Liver (tissue), 9 donors: ENCODE data around the gene LSM2. TPM values are rescaled to one million over a fixed set of nuclear protein-coding genes. Genes with fewer than 3 reads are reported as not detected.

Experiments
- DNase-seq: peaks from one replicate; pipeline ENCODE4 v3.0.0-alpha.2; 2017; ENCODE audit warnings: low spot score
- H3K27ac ChIP-seq, 2 donors: one replicate each; pipeline ENCODE4 v1.7.0; 2013; ENCODE audit warnings: inconsistent platforms in 2 of 2, low read length in 2 of 2, control low read depth in 1 of 2, low read depth in 1 of 2, mild to moderate bottlenecking in 1 of 2
- H3K27me3 ChIP-seq, 4 donors: one replicate each; pipeline versions ENCODE4 v1.6.1 to v1.7.0; 2013; ENCODE audit warnings: low read length in 3 of 4, inconsistent platforms in 1 of 4, mild to moderate bottlenecking in 1 of 4, moderate library complexity in 1 of 4; ENCODE audit not compliant: control insufficient read depth in 4 of 4, insufficient read depth in 4 of 4
- H3K36me3 ChIP-seq, 4 donors: one replicate each; pipeline versions ENCODE4 v1.6.1 to v1.7.0; 2013; ENCODE audit warnings: low read length in 3 of 4, mild to moderate bottlenecking in 3 of 4, low read depth in 1 of 4, moderate library complexity in 1 of 4; ENCODE audit not compliant: control insufficient read depth in 4 of 4, insufficient read depth in 3 of 4
- H3K4me1 ChIP-seq, 4 donors: one replicate each; pipeline versions ENCODE4 v1.6.1 to v1.7.0; 2013; ENCODE audit warnings: low read length in 3 of 4, mild to moderate bottlenecking in 3 of 4, moderate library complexity in 1 of 4; ENCODE audit not compliant: control insufficient read depth in 4 of 4, insufficient read depth in 4 of 4
- H3K4me3 ChIP-seq, 3 donors: one replicate each; pipeline versions ENCODE4 v1.6.1 to v1.7.0; 2013; ENCODE audit warnings: low read length in 3 of 3, control low read depth in 1 of 3, low read depth in 1 of 3, mild to moderate bottlenecking in 1 of 3
- H3K9ac ChIP-seq, 2 donors: one replicate each; pipeline ENCODE4 v1.7.0; 2013; ENCODE audit warnings: low read length in 2 of 2, mild to moderate bottlenecking in 2 of 2, moderate library complexity in 2 of 2, control low read depth in 1 of 2, low read depth in 1 of 2
- H3K9me3 ChIP-seq, 4 donors: one replicate each; pipeline versions ENCODE4 v1.6.1 to v1.7.0; 2013; ENCODE audit warnings: low read length in 3 of 4; ENCODE audit not compliant: control insufficient read depth in 4 of 4
- EGR1 ChIP-seq, 2 donors: IDR thresholded peaks; 2 replicates each; pipeline ENCODE4 v1.6.1; 2016 to 2018; ENCODE audit warnings: antibody characterized with exemption in 2 of 2, low read depth in 2 of 2
- FOXA1 ChIP-seq: IDR thresholded peaks from 2 replicates; pipeline ENCODE4 v1.6.1; 2016; ENCODE audit warnings: antibody characterized with exemption
- FOXA2 ChIP-seq: IDR thresholded peaks from 2 replicates; pipeline ENCODE4 v1.6.1; 2016; ENCODE audit warnings: antibody characterized with exemption
- GABPA ChIP-seq, 2 donors: IDR thresholded peaks in 1 of 2; conservative IDR thresholded peaks in 1 of 2; 2 replicates each; pipeline ENCODE4 v1.6.1; 2016; ENCODE audit warnings: antibody characterized with exemption in 2 of 2, mild to moderate bottlenecking in 1 of 2, moderate library complexity in 1 of 2
- HNF4A ChIP-seq, 2 donors: conservative IDR thresholded peaks; 2 replicates each; pipeline ENCODE4 v1.6.1; 2016; ENCODE audit warnings: antibody characterized with exemption in 2 of 2, mild to moderate bottlenecking in 2 of 2
- HNF4G ChIP-seq: IDR thresholded peaks from 2 replicates; pipeline ENCODE4 v1.6.1; 2016; ENCODE audit warnings: antibody characterized with exemption
- JUND ChIP-seq, 2 donors: IDR thresholded peaks; 2 replicates each; pipeline ENCODE4 v1.6.1; 2016; ENCODE audit warnings: antibody characterized with exemption in 2 of 2
- NR2F2 ChIP-seq: IDR thresholded peaks from 2 replicates; pipeline ENCODE4 v1.6.1; 2016; ENCODE audit warnings: antibody characterized with exemption
- RAD21 ChIP-seq, 2 donors: IDR thresholded peaks; 2 replicates each; pipeline ENCODE4 v1.6.1; 2016; ENCODE audit warnings: antibody characterized with exemption in 2 of 2, mild to moderate bottlenecking in 2 of 2
- RXRA ChIP-seq, 2 donors: IDR thresholded peaks; 2 replicates each; pipeline ENCODE4 v1.6.1; 2017 to 2018; ENCODE audit warnings: antibody characterized with exemption in 2 of 2, mild to moderate bottlenecking in 1 of 2
- SP1 ChIP-seq: IDR thresholded peaks from 2 replicates; pipeline ENCODE4 v1.6.1; 2018; ENCODE audit warnings: antibody characterized with exemption, mild to moderate bottlenecking
- TAF1 ChIP-seq: conservative IDR thresholded peaks from 2 replicates; pipeline ENCODE4 v1.6.1; 2016; ENCODE audit warnings: antibody characterized with exemption, mild to moderate bottlenecking
- YY1 ChIP-seq: IDR thresholded peaks from 2 replicates; pipeline ENCODE4 v1.6.1; 2016; ENCODE audit warnings: antibody characterized with exemption, mild to moderate bottlenecking
- WGBS: extraction: QIAGEN DNeasy Blood & Tissue Kit; methylation state at CpG from one replicate; pipeline ENCODE4 v1.1.7; 2013; 5-methylcytosine and 5-hydroxymethylcytosine counted together
- polyA plus RNA-seq, 2 donors: library from polyadenylated mRNA; stranded (reverse) in 1 of 2; unstranded in 1 of 2; fragments of 200-250 nt in 1 of 2; fragments of >200 nt in 1 of 2; fragmentation: Nextera tagmentation in 1 of 2; extraction: Ambion mirVana in 1 of 2; gene quantifications; one replicate each; pipeline versions ENCODE4 v1.2.1 to v1.2.3, GENCODE V29; 2013 to 2015
- total RNA-seq, 2 donors: library from RNA; depleted of rRNA; stranded (reverse); fragments of >200 nt; gene quantifications; one replicate each; pipeline ENCODE4 v1.2.3, GENCODE V29; 2014
- TF ChIP-seq, protein P1 (sequence below): IDR thresholded peaks from 2 replicates; pipeline ENCODE4 v1.6.1; 2016; ENCODE audit warnings: antibody characterized with exemption
- TF ChIP-seq, protein P2 (sequence below): IDR thresholded peaks from 2 replicates; pipeline ENCODE4 v1.6.1; 2016; ENCODE audit warnings: antibody characterized with exemption, mild to moderate bottlenecking
- TF ChIP-seq, protein P3 (sequence below): IDR thresholded peaks from 2 replicates; pipeline ENCODE4 v1.6.1; 2016; ENCODE audit warnings: antibody characterized with exemption
- TF ChIP-seq, protein P4 (sequence below): IDR thresholded peaks from 2 replicates; pipeline ENCODE4 v1.6.1; 2016; ENCODE audit warnings: antibody characterized with exemption
- donor health status: healthy.
- donor health status: healthy.
- donor health status: healthy.
- donor health status: healthy.
- donor health status: healthy.

Gene LSM2
- total and polyA plus RNA-seq, 4 donors = 7.3 to 18.7 (median 15.5) TPM

DNA sequence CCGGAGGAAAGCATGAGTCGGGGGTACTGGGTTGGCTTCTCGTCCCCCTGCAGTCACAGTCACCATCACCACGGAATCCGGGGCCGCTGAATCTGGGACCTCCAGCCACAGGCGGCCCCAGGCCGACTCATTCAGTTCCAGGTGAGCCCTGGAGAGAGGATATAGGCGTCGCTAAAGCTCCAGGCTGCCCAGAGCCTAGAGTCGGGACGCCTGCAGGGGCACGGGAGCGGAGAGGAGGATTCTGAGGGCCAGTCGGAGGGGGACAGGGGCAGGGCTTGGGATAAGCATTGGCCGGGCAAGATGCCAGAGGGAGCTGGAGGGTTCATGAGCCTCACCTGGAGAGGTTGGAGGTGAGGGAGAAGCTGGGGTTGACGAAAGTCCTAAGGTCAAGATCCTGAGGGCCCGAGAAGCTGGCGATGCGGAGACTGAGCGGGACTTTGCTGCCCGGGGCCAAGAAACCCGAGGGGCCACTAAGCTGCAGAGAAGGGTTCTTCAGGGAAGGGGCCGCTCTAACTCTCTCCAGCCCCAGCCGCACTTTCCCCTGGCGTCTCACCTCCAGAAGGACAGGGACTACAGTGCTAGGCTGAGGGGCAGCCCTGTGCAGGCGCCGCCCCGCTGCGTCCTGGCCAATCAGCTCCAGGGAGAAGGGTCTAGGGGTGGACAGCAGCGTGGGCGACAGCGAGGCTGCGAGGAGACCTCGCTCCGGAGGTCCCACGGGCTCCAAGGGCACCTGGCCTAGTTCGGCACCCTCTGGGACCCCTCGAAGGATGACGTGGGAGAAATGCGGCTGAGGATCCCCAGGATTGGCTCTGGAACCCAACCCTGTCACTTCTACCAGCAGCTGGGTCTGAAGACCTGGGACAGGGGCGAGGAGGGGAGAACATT lies 40.6 kb downstream of the LSM2 start:
- no peaks in the 10 kb centered on the region for H3K9me3 ChIP-seq
- whole genome bisulfite sequencing = 67% methylated on average over 42 of the region's 42 CpGs
- no peak for DNase-seq
- no peak overlapping the region for H3K9ac ChIP-seq
- H3K36me3 ChIP-seq = no peaks in the 10 kb centered on the region
- no peak overlapping the region for H3K4me3 ChIP-seq
- TF ChIP-seq TAF1 (no peak), HNF4G (no peak), RXRA (IDR thresholded peaks at IDR 0.05) (no peak), HNF4A (conservative IDR thresholded peaks at IDR 0.05) (no peak), GABPA (IDR thresholded peaks at IDR 0.05 in 1 of 2, conservative IDR thresholded peaks at IDR 0.05 in 1 of 2) (no peak), YY1 (no peak), JUND (IDR thresholded peaks at IDR 0.05) (no peak), RAD21 (IDR thresholded peaks at IDR 0.05) (no peak)
- TF ChIP-seq, protein P1, sequence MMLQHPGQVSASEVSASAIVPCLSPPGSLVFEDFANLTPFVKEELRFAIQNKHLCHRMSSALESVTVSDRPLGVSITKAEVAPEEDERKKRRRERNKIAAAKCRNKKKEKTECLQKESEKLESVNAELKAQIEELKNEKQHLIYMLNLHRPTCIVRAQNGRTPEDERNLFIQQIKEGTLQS = no peak
- no peak overlapping the region for H3K27ac ChIP-seq
- H3K4me1 ChIP-seq = no peaks in the 10 kb centered on the region
- no peaks in the 10 kb centered on the region for H3K27me3 ChIP-seq

DNA sequence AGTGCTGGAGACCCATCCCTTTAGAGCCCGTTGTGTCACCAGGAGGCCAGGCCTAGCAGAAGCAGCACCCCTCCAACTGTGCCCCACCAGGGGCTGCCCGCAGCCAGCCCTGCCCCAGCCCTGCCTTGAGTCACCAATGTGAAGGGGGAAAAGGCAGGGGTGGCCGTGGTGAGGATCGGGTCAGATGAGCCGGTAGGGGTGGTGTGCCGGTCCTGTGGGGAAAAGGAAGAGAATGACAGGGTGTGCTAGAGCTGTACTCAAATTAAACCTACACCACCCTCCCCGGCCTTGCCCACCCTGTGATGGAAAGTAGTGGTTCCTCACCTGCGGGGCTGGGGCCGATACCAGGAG lies 41.2 kb downstream of the LSM2 start:
- no peak overlapping the region for H3K9ac ChIP-seq
- no peak overlapping the region for H3K4me3 ChIP-seq
- DNase-seq = no peak
- no peaks in the 10 kb centered on the region for H3K36me3 ChIP-seq
- no peaks in the 10 kb centered on the region for H3K9me3 ChIP-seq
- TF ChIP-seq YY1 (no peak), FOXA1 (no peak), RXRA (IDR thresholded peaks at IDR 0.05) (no peak), TAF1 (no peak), NR2F2 (no peak), EGR1 (IDR thresholded peaks at IDR 0.05; ENCODE audit: low read depth in 2 of 2) (no peak), SP1 (no peak), FOXA2 (no peak), GABPA (IDR thresholded peaks at IDR 0.05 in 1 of 2, conservative IDR thresholded peaks at IDR 0.05 in 1 of 2) (no peak), RAD21 (IDR thresholded peaks at IDR 0.05) (no peak), HNF4G (no peak)
- TF ChIP-seq, protein P2, sequence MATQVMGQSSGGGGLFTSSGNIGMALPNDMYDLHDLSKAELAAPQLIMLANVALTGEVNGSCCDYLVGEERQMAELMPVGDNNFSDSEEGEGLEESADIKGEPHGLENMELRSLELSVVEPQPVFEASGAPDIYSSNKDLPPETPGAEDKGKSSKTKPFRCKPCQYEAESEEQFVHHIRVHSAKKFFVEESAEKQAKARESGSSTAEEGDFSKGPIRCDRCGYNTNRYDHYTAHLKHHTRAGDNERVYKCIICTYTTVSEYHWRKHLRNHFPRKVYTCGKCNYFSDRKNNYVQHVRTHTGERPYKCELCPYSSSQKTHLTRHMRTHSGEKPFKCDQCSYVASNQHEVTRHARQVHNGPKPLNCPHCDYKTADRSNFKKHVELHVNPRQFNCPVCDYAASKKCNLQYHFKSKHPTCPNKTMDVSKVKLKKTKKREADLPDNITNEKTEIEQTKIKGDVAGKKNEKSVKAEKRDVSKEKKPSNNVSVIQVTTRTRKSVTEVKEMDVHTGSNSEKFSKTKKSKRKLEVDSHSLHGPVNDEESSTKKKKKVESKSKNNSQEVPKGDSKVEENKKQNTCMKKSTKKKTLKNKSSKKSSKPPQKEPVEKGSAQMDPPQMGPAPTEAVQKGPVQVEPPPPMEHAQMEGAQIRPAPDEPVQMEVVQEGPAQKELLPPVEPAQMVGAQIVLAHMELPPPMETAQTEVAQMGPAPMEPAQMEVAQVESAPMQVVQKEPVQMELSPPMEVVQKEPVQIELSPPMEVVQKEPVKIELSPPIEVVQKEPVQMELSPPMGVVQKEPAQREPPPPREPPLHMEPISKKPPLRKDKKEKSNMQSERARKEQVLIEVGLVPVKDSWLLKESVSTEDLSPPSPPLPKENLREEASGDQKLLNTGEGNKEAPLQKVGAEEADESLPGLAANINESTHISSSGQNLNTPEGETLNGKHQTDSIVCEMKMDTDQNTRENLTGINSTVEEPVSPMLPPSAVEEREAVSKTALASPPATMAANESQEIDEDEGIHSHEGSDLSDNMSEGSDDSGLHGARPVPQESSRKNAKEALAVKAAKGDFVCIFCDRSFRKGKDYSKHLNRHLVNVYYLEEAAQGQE = no peak
- TF ChIP-seq, protein P3, sequence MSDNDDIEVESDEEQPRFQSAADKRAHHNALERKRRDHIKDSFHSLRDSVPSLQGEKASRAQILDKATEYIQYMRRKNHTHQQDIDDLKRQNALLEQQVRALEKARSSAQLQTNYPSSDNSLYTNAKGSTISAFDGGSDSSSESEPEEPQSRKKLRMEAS = no peak
- TF ChIP-seq, protein P1 = no peak
- TF ChIP-seq, protein P4, sequence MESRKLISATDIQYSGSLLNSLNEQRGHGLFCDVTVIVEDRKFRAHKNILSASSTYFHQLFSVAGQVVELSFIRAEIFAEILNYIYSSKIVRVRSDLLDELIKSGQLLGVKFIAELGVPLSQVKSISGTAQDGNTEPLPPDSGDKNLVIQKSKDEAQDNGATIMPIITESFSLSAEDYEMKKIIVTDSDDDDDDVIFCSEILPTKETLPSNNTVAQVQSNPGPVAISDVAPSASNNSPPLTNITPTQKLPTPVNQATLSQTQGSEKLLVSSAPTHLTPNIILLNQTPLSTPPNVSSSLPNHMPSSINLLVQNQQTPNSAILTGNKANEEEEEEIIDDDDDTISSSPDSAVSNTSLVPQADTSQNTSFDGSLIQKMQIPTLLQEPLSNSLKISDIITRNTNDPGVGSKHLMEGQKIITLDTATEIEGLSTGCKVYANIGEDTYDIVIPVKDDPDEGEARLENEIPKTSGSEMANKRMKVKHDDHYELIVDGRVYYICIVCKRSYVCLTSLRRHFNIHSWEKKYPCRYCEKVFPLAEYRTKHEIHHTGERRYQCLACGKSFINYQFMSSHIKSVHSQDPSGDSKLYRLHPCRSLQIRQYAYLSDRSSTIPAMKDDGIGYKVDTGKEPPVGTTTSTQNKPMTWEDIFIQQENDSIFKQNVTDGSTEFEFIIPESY = no peak
- H3K27me3 ChIP-seq = no peaks in the 10 kb centered on the region
- H3K4me1 ChIP-seq = no peaks in the 10 kb centered on the region
- H3K27ac ChIP-seq = no peak overlapping the region
- 94% methylated on average over 9 of the region's 9 CpGs for WGBS
